Neural cell (in vitro differentiated cells): ENCODE data around the gene TMEM79. TPM values are rescaled to one million over a fixed set of nuclear protein-coding genes. Genes with fewer than 3 reads are reported as not detected.

Source experiments
- H2AFZ ChIP-seq: fragments of 200-600, 300-800 bp; sonication (generic), shearing (Covaris generic); 2 replicates; pipeline ENCODE4 v1.6.0; 2014; ENCODE audit warnings: low read depth, mild to moderate bottlenecking, antibody characterized with exemption, low read length, moderate library complexity
- H3F3A ChIP-seq: fragments of 200-600 bp; shearing (Covaris generic); 2 replicates; pipeline ENCODE4 v1.6.1; 2016; ENCODE audit warnings: mild to moderate bottlenecking, moderate library complexity, mixed read lengths, antibody characterized with exemption, low read length; ENCODE audit not compliant: insufficient read depth, poor library complexity, severe bottlenecking
- H3K27ac ChIP-seq: fragments of 200-600, 300-800 bp; sonication (generic), shearing (Covaris generic); 2 replicates; pipeline ENCODE4 v1.5.1; 2014; ENCODE audit warnings: mild to moderate bottlenecking, low read length, moderate library complexity
- H3K27me3 ChIP-seq: fragments of 300-800, 200-600 bp; sonication (generic), shearing (Covaris generic); 2 replicates; pipeline ENCODE4 v1.6.0; 2014; ENCODE audit warnings: mild to moderate bottlenecking, low read depth, low read length, moderate library complexity; ENCODE audit not compliant: insufficient read depth
- H3K36me3 ChIP-seq: fragments of 300-800, 200-600 bp; sonication (generic), shearing (Covaris generic); 2 replicates; pipeline ENCODE4 v1.5.1; 2014; ENCODE audit warnings: mild to moderate bottlenecking, antibody characterized with exemption, low read length, moderate library complexity; ENCODE audit not compliant: insufficient read depth
- H3K4me2 ChIP-seq: fragments of 300-800, 200-600 bp; sonication (generic), shearing (Covaris generic); 2 replicates; pipeline ENCODE4 v1.6.0; 2014; ENCODE audit warnings: mild to moderate bottlenecking, low read length
- H3K4me3 ChIP-seq: fragments of 300-800, 200-600 bp; sonication (generic), shearing (Covaris generic); 2 replicates; pipeline ENCODE4 v1.5.1; 2014; ENCODE audit warnings: mild to moderate bottlenecking, low read length, moderate library complexity
- H3K79me2 ChIP-seq: fragments of 200-600 bp; shearing (Covaris generic); replicated peaks from 2 replicates; pipeline ENCODE4 v1.6.0; 2014; ENCODE audit warnings: mild to moderate bottlenecking, low read length, moderate library complexity; ENCODE audit not compliant: insufficient read depth
- H3K9ac ChIP-seq: fragments of 300-800, 200-600 bp; sonication (generic), shearing (Covaris generic); 2 replicates; pipeline ENCODE4 v1.6.1; 2016; ENCODE audit warnings: mild to moderate bottlenecking, low read length, mixed read lengths
- H3K9me2 ChIP-seq: fragments of 200-600 bp; shearing (Covaris generic); 2 replicates; pipeline ENCODE4 v1.6.1; 2016; ENCODE audit warnings: mild to moderate bottlenecking, low read length, mixed read lengths; ENCODE audit not compliant: insufficient read depth
- H3K9me3 ChIP-seq: fragments of 200-600, 300-800 bp; sonication (generic), shearing (Covaris generic); 2 replicates; pipeline ENCODE4 v1.6.1; 2016; ENCODE audit warnings: mild to moderate bottlenecking, mixed run types, low read length, moderate library complexity, mixed read lengths
- H4K20me1 ChIP-seq: fragments of 200-600 bp; shearing (Covaris generic); 2 replicates; pipeline ENCODE4 v1.6.1; 2016; ENCODE audit warnings: mild to moderate bottlenecking, mixed run types; ENCODE audit not compliant: insufficient read depth
- EP300 ChIP-seq: fragments of 450-650 bp; conservative IDR thresholded peaks from 2 replicates; pipeline ENCODE4 v1.6.1; 2014; ENCODE audit warnings: antibody characterized with exemption, mild to moderate bottlenecking, moderate library complexity; ENCODE audit not compliant: poor library complexity, severe bottlenecking
- EZH2 ChIP-seq: fragments of 200-600, 300-800 bp; shearing (Covaris generic), sonication (generic); IDR thresholded peaks from 2 replicates; pipeline ENCODE4 v1.6.1; 2014; ENCODE audit warnings: antibody characterized with exemption, low read length, borderline replicate concordance, mild to moderate bottlenecking; ENCODE audit not compliant: insufficient read depth, poor library complexity, severe bottlenecking
- MXI1 ChIP-seq: fragments of 450-650 bp; conservative IDR thresholded peaks from 2 replicates; pipeline ENCODE4 v1.6.1; 2014; ENCODE audit warnings: antibody characterized with exemption, mild to moderate bottlenecking; ENCODE audit not compliant: poor library complexity, severe bottlenecking
- POLR2AphosphoS5 ChIP-seq: IDR thresholded peaks from 2 replicates; pipeline ENCODE4 v1.6.1; 2012
- RAD21 ChIP-seq: fragments of 450-650 bp; conservative IDR thresholded peaks from 2 replicates; pipeline ENCODE4 v1.6.1; 2014; ENCODE audit warnings: antibody characterized with exemption, mild to moderate bottlenecking, moderate library complexity
- SMC3 ChIP-seq: fragments of 450-650 bp; conservative IDR thresholded peaks from 2 replicates; pipeline ENCODE4 v1.6.1; 2014; ENCODE audit warnings: antibody characterized with exemption, mild to moderate bottlenecking, moderate library complexity; ENCODE audit not compliant: poor library complexity
- TAF1 ChIP-seq: IDR thresholded peaks from 2 replicates; pipeline ENCODE4 v1.6.1; 2012; ENCODE audit warnings: low read depth
- polyA plus RNA-seq: library from polyadenylated mRNA; depleted of rRNA; stranded (reverse); fragments of >200 nt; gene quantifications from 2 replicates; pipeline ENCODE4 v1.2.3, GENCODE V29; 2014
- TF ChIP-seq, protein P1 (sequence below): fragments of 450-650 bp; IDR thresholded peaks from 2 replicates; pipeline ENCODE4 v1.5.1; 2014; ENCODE audit warnings: antibody characterized with exemption, mild to moderate bottlenecking, moderate library complexity; ENCODE audit not compliant: poor library complexity, severe bottlenecking
- TF ChIP-seq, protein P2 (sequence below): IDR thresholded peaks from 2 replicates; pipeline ENCODE4 v1.6.1; 2012; ENCODE audit warnings: borderline replicate concordance

The TMEM79 gene
- polyA plus RNA-seq, 1 donor from 2014 or later = 6.8 TPM

DNA sequence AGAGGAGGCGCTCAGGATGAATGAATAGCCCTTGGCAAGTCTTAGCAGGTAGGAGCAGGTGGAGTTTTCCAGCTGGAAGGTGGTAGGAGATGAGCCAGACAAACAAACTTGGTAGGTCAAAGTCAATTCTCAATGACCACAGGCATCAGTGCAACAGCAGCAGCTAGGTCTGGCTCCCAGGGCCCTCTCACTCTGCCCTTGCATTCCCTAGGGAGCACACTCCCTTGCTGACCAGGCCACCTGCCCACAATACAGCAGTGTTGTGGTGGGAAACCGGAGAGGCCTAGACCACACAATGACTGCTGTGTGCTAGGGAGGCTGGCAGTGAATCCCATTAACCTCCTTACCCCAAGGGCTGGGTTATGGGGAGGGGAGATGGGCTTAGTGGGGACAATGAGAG is 23.2 kb upstream of the TMEM79 start:
- Histone ChIP-seq H3K27ac (no peak overlapping the region), H4K20me1 (no peaks in the 10 kb centered on the region), H3F3A (no peaks in the 10 kb centered on the region), H3K36me3 (no peaks in the 10 kb centered on the region), H3K79me2 (no peaks in the 10 kb centered on the region), H3K27me3 (no peaks in the 10 kb centered on the region), H3K4me3 (no peak overlapping the region), H2AFZ (no peak overlapping the region), H3K9me2 (no peaks in the 10 kb centered on the region), H3K9me3 (no peaks in the 10 kb centered on the region), H3K9ac (no peak overlapping the region), H3K4me2 (no peak overlapping the region)
- TF ChIP-seq, protein P1, sequence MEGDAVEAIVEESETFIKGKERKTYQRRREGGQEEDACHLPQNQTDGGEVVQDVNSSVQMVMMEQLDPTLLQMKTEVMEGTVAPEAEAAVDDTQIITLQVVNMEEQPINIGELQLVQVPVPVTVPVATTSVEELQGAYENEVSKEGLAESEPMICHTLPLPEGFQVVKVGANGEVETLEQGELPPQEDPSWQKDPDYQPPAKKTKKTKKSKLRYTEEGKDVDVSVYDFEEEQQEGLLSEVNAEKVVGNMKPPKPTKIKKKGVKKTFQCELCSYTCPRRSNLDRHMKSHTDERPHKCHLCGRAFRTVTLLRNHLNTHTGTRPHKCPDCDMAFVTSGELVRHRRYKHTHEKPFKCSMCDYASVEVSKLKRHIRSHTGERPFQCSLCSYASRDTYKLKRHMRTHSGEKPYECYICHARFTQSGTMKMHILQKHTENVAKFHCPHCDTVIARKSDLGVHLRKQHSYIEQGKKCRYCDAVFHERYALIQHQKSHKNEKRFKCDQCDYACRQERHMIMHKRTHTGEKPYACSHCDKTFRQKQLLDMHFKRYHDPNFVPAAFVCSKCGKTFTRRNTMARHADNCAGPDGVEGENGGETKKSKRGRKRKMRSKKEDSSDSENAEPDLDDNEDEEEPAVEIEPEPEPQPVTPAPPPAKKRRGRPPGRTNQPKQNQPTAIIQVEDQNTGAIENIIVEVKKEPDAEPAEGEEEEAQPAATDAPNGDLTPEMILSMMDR = no peak
- TF ChIP-seq MXI1 (no peak), SMC3 (no peak), EP300 (no peak), RAD21 (no peak), EZH2 (no peak), POLR2AphosphoS5 (no peak), TAF1 (no peak)
- TF ChIP-seq, protein P2, sequence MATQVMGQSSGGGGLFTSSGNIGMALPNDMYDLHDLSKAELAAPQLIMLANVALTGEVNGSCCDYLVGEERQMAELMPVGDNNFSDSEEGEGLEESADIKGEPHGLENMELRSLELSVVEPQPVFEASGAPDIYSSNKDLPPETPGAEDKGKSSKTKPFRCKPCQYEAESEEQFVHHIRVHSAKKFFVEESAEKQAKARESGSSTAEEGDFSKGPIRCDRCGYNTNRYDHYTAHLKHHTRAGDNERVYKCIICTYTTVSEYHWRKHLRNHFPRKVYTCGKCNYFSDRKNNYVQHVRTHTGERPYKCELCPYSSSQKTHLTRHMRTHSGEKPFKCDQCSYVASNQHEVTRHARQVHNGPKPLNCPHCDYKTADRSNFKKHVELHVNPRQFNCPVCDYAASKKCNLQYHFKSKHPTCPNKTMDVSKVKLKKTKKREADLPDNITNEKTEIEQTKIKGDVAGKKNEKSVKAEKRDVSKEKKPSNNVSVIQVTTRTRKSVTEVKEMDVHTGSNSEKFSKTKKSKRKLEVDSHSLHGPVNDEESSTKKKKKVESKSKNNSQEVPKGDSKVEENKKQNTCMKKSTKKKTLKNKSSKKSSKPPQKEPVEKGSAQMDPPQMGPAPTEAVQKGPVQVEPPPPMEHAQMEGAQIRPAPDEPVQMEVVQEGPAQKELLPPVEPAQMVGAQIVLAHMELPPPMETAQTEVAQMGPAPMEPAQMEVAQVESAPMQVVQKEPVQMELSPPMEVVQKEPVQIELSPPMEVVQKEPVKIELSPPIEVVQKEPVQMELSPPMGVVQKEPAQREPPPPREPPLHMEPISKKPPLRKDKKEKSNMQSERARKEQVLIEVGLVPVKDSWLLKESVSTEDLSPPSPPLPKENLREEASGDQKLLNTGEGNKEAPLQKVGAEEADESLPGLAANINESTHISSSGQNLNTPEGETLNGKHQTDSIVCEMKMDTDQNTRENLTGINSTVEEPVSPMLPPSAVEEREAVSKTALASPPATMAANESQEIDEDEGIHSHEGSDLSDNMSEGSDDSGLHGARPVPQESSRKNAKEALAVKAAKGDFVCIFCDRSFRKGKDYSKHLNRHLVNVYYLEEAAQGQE = no peak

DNA sequence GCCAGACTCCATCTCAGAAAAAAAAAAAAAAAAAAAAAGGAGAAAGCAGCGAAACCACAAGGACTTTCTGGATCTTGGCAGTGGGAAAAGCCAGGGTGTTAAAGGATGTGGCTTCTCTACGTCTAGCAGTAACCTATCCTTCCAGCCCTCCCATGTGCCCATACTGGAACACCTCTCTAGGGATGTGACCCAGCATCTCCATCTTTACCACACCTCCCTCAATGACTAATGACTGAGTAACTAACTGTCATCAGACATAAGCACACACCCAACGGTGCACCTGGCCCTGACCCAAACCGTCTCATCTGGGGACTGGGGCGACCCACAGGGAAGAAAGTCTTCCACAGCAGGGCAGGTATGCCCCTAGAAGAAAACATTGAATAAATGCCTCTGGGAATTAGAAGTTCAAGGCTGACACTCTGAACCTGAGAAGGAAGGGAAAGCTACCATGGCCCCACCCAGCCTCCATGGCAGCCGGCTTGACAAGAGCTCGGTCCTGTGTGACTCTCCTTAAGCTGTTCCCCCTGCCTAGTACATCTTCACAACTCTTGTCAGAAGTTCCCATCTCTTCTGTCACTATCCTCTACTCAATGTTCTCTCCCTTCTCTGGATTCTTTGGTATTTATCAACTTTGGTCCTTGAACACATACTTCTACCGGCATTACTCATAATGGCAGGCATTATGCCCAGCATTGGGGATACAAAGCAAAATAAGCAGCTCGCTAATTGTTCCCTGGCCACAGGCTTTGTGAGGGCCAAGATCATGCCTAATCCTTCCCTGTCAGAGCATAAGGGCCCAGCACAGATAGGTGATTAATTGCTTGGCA is 21.5 kb upstream of the TMEM79 start:
- Histone ChIP-seq H3K9ac (no peak overlapping the region), H3K27ac (no peak overlapping the region), H3K9me3 (no peaks in the 10 kb centered on the region), H3F3A (no peaks in the 10 kb centered on the region), H4K20me1 (no peaks in the 10 kb centered on the region), H3K4me2 (no peak overlapping the region), H3K4me3 (no peak overlapping the region), H3K27me3 (no peaks in the 10 kb centered on the region), H3K9me2 (no peaks in the 10 kb centered on the region), H2AFZ (no peak overlapping the region), H3K36me3 (peaks cover 1% of the 10 kb centered on the region), H3K79me2 (no peaks in the 10 kb centered on the region)
- TF ChIP-seq TAF1 (no peak), MXI1 (no peak), RAD21 (no peak), SMC3 (no peak), EP300 (no peak), EZH2 (no peak), POLR2AphosphoS5 (no peak)
- TF ChIP-seq, protein P2 = no peak
- TF ChIP-seq, protein P1 = no peak
